GM12878 (cell line): Measurements from ENCODE around the gene SLAMF1. TPM values are rescaled to one million over a fixed set of nuclear protein-coding genes. Genes with fewer than 3 reads are reported as not detected.
"Not testable (repeated sequence)": the region's sequence is repeated elsewhere in the genome, so short reads cannot be mapped to it uniquely, and the experiment has no call there.

ENCODE experiments used
- ATAC-seq: fragments of 200-7000 bp; cut with Tn5 transposase; 3 replicates; pipeline ENCODE4 v1.9.1; 2020; ENCODE audit warnings: mild to moderate bottlenecking, moderate library complexity
- BruUV-seq: library from RNA; stranded (reverse); fragments of 400-500 nt; replicated peaks from 2 replicates; lab custom pipeline; 2021; lab: Mats Ljungman, UMichigan
- CTCF ChIA-PET: fragments of 300-600 bp; sonication (Branson Sonifier 250); formaldehyde crosslinking; extraction: SDS; loops from one replicate; lab custom pipeline; 2021; ENCODE audit warnings: inconsistent platforms; lab: Yijun Ruan, JAX
- POLR2A ChIA-PET: fragments of 350-600 bp; formaldehyde crosslinking; extraction: SDS; loops from one replicate; lab custom pipeline; 2021; ENCODE audit warnings: inconsistent platforms; lab: Charles Lee
- RAD21 ChIA-PET: fragments of 300-600 bp; sonication (Branson Sonifier 250); formaldehyde crosslinking; loops from one replicate; lab custom pipeline; 2023; ENCODE audit warnings: antibody characterized with exemption; ENCODE audit not compliant: unreplicated experiment; lab: Charles Lee
- SMC1A ChIA-PET: fragments of 300-600 bp; sonication (Branson Sonifier 250); formaldehyde crosslinking; loops from one replicate; lab custom pipeline; 2023; ENCODE audit not compliant: unreplicated experiment, uncharacterized antibody; lab: Charles Lee
- DNase-seq: peaks from one replicate; pipeline ENCODE4 v3.0.0-alpha.2; 2011; ENCODE audit warnings: low read depth, low spot score
- FAIRE-seq: peaks from 3 replicates; lab custom pipeline; 2011; peaks lifted over from hg19 to GRCh38; lab: Jason Lieb, UNC
- H2AFZ ChIP-seq: 2 replicates; pipeline ENCODE4 v1.6.0; 2011; ENCODE audit warnings: low read depth, low read length, control low read depth; ENCODE audit not compliant: control insufficient read depth
- H3K27ac ChIP-seq: 2 replicates; pipeline ENCODE4 v1.5.1; 2011; ENCODE audit warnings: control low read depth; ENCODE audit not compliant: control insufficient read depth, insufficient read depth
- H3K27me3 ChIP-seq, 2 experiments: replicated peaks in 1 of 2; 2 replicates each; pipeline versions ENCODE4 v1.6.0 to v1.6.1; 2011; ENCODE audit warnings: low read length in 1 of 2; ENCODE audit not compliant: control insufficient read depth in 2 of 2, insufficient read depth in 2 of 2
- H3K36me3 ChIP-seq, 2 experiments: 2 replicates each; pipeline ENCODE4 v1.5.1; 2011; ENCODE audit warnings: low read length in 1 of 2; ENCODE audit not compliant: control insufficient read depth in 2 of 2, insufficient read depth in 2 of 2
- H3K4me1 ChIP-seq: 2 replicates; pipeline ENCODE4 v1.6.1; 2011; ENCODE audit warnings: mild to moderate bottlenecking, low read length, moderate library complexity, mixed read lengths; ENCODE audit not compliant: control insufficient read depth, insufficient read depth
- H3K4me2 ChIP-seq: 2 replicates; pipeline ENCODE4 v1.6.0; 2011; ENCODE audit warnings: control low read depth; ENCODE audit not compliant: control insufficient read depth, insufficient read depth
- H3K4me3 ChIP-seq: fragments of 200-600 bp; sonication (generic); 2 replicates; pipeline ENCODE4 v1.5.1; 2016
- H3K79me2 ChIP-seq: 2 replicates; pipeline ENCODE4 v1.6.0; 2011; ENCODE audit warnings: low read length; ENCODE audit not compliant: control insufficient read depth, insufficient read depth
- H3K9ac ChIP-seq: 2 replicates; pipeline ENCODE4 v1.8.0; 2011; ENCODE audit warnings: low read length, control low read depth, mixed read lengths; ENCODE audit not compliant: control insufficient read depth, insufficient read depth
- H3K9me3 ChIP-seq: replicated peaks from 3 replicates; pipeline ENCODE4 v1.5.1; 2011; ENCODE audit warnings: mild to moderate bottlenecking, low read length; ENCODE audit not compliant: control insufficient read depth, insufficient read depth
- H4K20me1 ChIP-seq: 2 replicates; pipeline ENCODE4 v1.6.0; 2011; ENCODE audit not compliant: control insufficient read depth, insufficient read depth
- JUNB ChIP-seq: IDR thresholded peaks from 2 replicates; pipeline ENCODE4 v1.6.1; 2016; ENCODE audit warnings: antibody characterized with exemption, mild to moderate bottlenecking
- MTA3 ChIP-seq: IDR thresholded peaks from 2 replicates; pipeline ENCODE4 v1.6.1; 2012; ENCODE audit warnings: low read length, inconsistent platforms, borderline replicate concordance
- WGBS: methylation state at CpG from one replicate; pipeline ENCODE4 v1.1.6; 2016; ENCODE audit warnings: low lambda C conversion rate; ENCODE audit not compliant: insufficient replicate concordance, insufficient coverage; ENCODE audit errors: missing lambda C conversion rate; 5-methylcytosine and 5-hydroxymethylcytosine counted together
- in situ Hi-C: fragments of 300-500 bp; cut with MboI; formaldehyde crosslinking; loops from 9 replicates; pipeline ENCODE4 v1.14.3; 2018; ENCODE audit warnings: mixed read lengths
- intact Hi-C: fragments of 100-400 bp; cut with micrococcal nuclease; formaldehyde crosslinking; loops from one replicate; pipeline ENCODE4 v1.14.2; 2022; ENCODE audit not compliant: unreplicated experiment
- polyA plus RNA-seq, 11 experiments: library from polyadenylated mRNA; depleted of rRNA in 4 of 11; unstranded in 6 of 11; stranded (reverse) in 5 of 11; fragments of >200 nt; fragmentation: Nextera tagmentation in 4 of 11; fragmentation: Illumina TruSeq in 1 of 11; extraction: Ambion mirVana in 4 of 11; extraction: Trizol in 1 of 11; gene quantifications; 1 replicate in 1 of 11; 2 replicates in 10 of 11; pipeline versions ENCODE4 v1.2.1 to v1.2.3, GENCODE V29; 2011 to 2016; ENCODE audit warnings: inconsistent platforms in 2 of 11, missing spikeins in 2 of 11, low read depth in 1 of 11
- total RNA-seq, 4 experiments: library from RNA; depleted of rRNA in 3 of 4; stranded (reverse); fragments of >200 nt in 3 of 4; fragmentation: Illumina TruSeq in 1 of 4; extraction: Trizol in 1 of 4; gene quantifications; 2 replicates each; pipeline versions ENCODE4 v1.2.1 to v1.2.3, GENCODE V29; 2013 to 2021
- TF ChIP-seq, protein P1 (sequence below): fragments of 450-650 bp; conservative IDR thresholded peaks from 2 replicates; pipeline ENCODE4 v1.6.1; 2017; ENCODE audit warnings: mild to moderate bottlenecking, moderate library complexity
- TF ChIP-seq, protein P2 (sequence below): fragments of 450-650 bp; IDR thresholded peaks from 2 replicates; pipeline ENCODE4 v1.6.1; 2018; ENCODE audit warnings: borderline replicate concordance, mild to moderate bottlenecking; ENCODE audit not compliant: partially characterized antibody
- TF ChIP-seq, protein P3 (sequence below): fragments of 450-650 bp; formaldehyde crosslinking; IDR thresholded peaks from 2 replicates; pipeline ENCODE4 v1.4.0; 2022; ENCODE audit warnings: mild to moderate bottlenecking, moderate library complexity
- TF ChIP-seq, protein P4 (sequence below): fragments of 450-650 bp; IDR thresholded peaks from 2 replicates; pipeline ENCODE4 v1.6.1; 2017; ENCODE audit warnings: mild to moderate bottlenecking, moderate library complexity

The SLAMF1 gene
- total and polyA plus RNA-seq, 10 of the 15 experiments (the other 5 are each of a cell fraction or from before 2014, with no cell fraction given): 87.3 to 260 (median 131) TPM

DNA sequence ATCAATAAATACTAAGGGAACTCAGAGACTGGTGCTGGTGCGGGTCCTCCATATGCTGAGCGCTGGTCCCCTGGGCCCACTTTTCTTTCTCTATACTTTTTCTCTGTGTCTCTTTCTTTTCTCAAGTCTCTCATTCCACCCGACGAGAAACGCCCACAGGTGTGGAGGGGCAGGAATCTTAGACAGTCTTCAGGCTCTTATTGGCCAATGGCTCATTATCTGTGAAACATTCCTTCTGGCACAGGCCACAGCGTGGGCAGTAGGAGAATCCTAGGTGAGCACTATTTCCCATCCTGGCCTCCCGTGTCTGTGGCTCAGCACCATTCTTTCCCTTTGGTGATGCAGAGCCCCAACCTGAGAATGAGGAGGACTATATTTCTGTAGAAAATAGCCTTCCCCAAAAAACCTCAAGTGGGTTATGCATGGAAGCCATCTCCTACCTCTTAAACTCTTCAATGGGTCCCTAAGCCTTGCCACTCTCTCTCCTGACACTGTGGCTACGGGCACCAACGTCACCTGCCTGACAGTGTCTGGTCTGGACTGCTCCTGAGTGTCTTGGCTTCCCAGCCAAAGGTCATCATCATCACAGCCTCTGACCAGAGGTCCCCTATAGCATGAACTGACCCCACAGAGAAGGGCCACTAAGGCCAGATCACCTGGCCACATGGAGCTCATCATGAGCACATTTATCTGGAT is 6.2 kb upstream of the SLAMF1 start (continued):
- TF ChIP-seq, protein P1, sequence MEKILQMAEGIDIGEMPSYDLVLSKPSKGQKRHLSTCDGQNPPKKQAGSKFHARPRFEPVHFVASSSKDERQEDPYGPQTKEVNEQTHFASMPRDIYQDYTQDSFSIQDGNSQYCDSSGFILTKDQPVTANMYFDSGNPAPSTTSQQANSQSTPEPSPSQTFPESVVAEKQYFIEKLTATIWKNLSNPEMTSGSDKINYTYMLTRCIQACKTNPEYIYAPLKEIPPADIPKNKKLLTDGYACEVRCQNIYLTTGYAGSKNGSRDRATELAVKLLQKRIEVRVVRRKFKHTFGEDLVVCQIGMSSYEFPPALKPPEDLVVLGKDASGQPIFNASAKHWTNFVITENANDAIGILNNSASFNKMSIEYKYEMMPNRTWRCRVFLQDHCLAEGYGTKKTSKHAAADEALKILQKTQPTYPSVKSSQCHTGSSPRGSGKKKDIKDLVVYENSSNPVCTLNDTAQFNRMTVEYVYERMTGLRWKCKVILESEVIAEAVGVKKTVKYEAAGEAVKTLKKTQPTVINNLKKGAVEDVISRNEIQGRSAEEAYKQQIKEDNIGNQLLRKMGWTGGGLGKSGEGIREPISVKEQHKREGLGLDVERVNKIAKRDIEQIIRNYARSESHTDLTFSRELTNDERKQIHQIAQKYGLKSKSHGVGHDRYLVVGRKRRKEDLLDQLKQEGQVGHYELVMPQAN: no peak
- TF ChIP-seq MTA3 (0 out of 2 replicates have a peak, but pooled peaks have one; percentile 22), JUNB (no peak)
- TF ChIP-seq, protein P2, sequence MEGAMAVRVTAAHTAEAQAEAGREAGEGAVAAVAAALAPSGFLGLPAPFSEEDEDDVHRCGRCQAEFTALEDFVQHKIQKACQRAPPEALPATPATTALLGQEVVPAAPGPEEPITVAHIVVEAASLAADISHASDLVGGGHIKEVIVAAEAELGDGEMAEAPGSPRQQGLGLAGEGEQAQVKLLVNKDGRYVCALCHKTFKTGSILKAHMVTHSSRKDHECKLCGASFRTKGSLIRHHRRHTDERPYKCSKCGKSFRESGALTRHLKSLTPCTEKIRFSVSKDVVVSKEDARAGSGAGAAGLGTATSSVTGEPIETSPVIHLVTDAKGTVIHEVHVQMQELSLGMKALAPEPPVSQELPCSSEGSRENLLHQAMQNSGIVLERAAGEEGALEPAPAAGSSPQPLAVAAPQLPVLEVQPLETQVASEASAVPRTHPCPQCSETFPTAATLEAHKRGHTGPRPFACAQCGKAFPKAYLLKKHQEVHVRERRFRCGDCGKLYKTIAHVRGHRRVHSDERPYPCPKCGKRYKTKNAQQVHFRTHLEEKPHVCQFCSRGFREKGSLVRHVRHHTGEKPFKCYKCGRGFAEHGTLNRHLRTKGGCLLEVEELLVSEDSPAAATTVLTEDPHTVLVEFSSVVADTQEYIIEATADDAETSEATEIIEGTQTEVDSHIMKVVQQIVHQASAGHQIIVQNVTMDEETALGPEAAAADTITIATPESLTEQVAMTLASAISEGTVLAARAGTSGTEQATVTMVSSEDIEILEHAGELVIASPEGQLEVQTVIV: no peak

DNA sequence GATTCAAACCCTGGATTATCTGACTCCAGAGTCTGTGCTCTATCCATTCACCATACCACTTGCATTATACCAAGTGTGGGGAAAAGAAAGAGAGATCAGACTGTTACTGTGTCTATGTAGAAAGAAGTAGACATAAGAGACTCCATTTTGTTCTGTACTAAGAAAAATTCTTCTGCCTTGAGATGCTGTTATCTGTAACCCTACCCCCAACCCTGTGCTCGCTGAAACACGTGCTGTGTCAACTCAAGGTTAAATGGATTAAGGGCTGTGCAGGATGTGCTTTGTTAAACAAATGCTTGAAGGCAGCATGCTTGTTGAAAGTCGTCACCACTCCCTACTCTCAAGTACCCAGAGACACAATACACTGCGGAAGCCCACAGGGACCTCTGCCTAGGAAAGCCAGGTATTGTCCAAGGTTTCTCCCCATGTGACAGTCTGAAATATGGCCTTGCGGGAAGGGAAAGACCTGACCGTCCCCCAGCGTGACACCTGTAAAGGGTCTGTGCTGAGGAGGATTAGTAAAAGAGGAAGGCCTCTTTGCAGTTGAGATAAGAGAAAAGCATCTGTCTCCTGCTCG is 5.3 kb upstream of the SLAMF1 start:
- H3K4me3 ChIP-seq: peak overlapping the region; percentile 37; the same call in 1 of the 2 replicates
- H2AFZ ChIP-seq: peak overlapping the region; percentile 22; the same call in 1 of the 2 replicates
- TF ChIP-seq, protein P3, sequence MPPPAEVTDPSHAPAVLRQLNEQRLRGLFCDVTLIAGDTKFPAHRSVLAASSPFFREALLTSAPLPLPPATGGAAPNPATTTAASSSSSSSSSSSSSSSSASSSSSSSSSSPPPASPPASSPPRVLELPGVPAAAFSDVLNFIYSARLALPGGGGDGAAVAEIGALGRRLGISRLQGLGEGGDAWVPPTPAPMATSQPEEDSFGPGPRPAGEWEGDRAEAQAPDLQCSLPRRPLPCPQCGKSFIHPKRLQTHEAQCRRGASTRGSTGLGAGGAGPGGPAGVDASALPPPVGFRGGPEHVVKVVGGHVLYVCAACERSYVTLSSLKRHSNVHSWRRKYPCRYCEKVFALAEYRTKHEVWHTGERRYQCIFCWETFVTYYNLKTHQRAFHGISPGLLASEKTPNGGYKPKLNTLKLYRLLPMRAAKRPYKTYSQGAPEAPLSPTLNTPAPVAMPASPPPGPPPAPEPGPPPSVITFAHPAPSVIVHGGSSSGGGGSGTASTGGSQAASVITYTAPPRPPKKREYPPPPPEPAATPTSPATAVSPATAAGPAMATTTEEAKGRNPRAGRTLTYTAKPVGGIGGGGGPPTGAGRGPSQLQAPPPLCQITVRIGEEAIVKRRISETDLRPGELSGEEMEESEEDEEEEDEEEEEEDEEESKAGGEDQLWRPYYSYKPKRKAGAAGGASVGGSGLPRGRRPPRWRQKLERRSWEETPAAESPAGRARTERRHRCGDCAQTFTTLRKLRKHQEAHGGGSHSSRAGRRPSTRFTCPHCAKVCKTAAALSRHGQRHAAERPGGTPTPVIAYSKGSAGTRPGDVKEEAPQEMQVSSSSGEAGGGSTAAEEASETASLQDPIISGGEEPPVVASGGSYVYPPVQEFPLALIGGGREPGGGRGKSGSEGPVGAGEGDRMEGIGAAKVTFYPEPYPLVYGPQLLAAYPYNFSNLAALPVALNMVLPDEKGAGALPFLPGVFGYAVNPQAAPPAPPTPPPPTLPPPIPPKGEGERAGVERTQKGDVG (CRISPR knock-in tag): peak; percentile 80; the same call in 1 of the 2 replicates
- TF ChIP-seq, protein P4, sequence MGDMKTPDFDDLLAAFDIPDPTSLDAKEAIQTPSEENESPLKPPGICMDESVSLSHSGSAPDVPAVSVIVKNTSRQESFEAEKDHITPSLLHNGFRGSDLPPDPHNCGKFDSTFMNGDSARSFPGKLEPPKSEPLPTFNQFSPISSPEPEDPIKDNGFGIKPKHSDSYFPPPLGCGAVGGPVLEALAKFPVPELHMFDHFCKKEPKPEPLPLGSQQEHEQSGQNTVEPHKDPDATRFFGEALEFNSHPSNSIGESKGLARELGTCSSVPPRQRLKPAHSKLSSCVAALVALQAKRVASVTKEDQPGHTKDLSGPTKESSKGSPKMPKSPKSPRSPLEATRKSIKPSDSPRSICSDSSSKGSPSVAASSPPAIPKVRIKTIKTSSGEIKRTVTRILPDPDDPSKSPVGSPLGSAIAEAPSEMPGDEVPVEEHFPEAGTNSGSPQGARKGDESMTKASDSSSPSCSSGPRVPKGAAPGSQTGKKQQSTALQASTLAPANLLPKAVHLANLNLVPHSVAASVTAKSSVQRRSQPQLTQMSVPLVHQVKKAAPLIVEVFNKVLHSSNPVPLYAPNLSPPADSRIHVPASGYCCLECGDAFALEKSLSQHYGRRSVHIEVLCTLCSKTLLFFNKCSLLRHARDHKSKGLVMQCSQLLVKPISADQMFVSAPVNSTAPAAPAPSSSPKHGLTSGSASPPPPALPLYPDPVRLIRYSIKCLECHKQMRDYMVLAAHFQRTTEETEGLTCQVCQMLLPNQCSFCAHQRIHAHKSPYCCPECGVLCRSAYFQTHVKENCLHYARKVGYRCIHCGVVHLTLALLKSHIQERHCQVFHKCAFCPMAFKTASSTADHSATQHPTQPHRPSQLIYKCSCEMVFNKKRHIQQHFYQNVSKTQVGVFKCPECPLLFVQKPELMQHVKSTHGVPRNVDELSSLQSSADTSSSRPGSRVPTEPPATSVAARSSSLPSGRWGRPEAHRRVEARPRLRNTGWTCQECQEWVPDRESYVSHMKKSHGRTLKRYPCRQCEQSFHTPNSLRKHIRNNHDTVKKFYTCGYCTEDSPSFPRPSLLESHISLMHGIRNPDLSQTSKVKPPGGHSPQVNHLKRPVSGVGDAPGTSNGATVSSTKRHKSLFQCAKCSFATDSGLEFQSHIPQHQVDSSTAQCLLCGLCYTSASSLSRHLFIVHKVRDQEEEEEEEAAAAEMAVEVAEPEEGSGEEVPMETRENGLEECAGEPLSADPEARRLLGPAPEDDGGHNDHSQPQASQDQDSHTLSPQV: peak; percentile 98

More for the DNA sequence above, 5.3 kb upstream of the SLAMF1 start:
- H3K36me3 ChIP-seq, H3K9me3 ChIP-seq, H3K27me3 ChIP-seq, H3K9ac ChIP-seq, intact Hi-C loops, FAIRE-seq, DNase-seq, BruUV-seq, H4K20me1 ChIP-seq, ATAC-seq, in situ Hi-C loops: not testable (repeated sequence)
- 32% methylated on average over 8 of the region's 8 CpGs for WGBS
- Histone ChIP-seq H3K4me2 (peak overlapping the region; percentile 83), H3K4me1 (peaks cover 51% of the 10 kb centered on the region), H3K79me2 (peaks cover 71% of the 10 kb centered on the region), H3K27ac (peak overlapping the region; percentile 75)
- SMC1A ChIA-PET: interaction anchor here (1.0 to 12.3 kb wide), 6 partner anchors 7 to 143 kb away, joined by 3 to 259 read pairs (median 52); no protein-coding TSS in a partner anchor
- RAD21 ChIA-PET: interaction anchor here (0.8 to 10.9 kb wide), 6 partner anchors 21 to 116 kb away, joined by 3 to 194 read pairs (median 4); no protein-coding TSS in a partner anchor
- POLR2A ChIA-PET: interaction anchor here (0.9 to 9.0 kb wide), 8 partner anchors 10 to 55 kb away, joined by 3 to 61 read pairs (median 4); no protein-coding TSS in a partner anchor
- CTCF ChIA-PET: interaction anchor here (0.9 to 2.5 kb wide), 6 partner anchors 8 to 56 kb away, joined by 3 to 14 read pairs (median 6); no protein-coding TSS in a partner anchor
